Transverse colon (tissue), 4 donors: ENCODE data around the gene ATAT1. TPM values are rescaled to one million over a fixed set of nuclear protein-coding genes. Genes with fewer than 3 reads are reported as not detected.

Source experiments
- DNase-seq: peaks from one replicate; pipeline ENCODE4 v3.0.0-alpha.2; 2019
- H3K27ac ChIP-seq, 4 donors: fragments of 200-600 bp; sonication (generic); 2 replicates each; pipeline ENCODE4 v1.5.1; 2016 to 2018; ENCODE audit warnings: inconsistent platforms in 4 of 4
- H3K27me3 ChIP-seq: fragments of 200-600 bp; sonication (generic); 2 replicates; pipeline ENCODE4 v1.5.1; 2017; ENCODE audit warnings: inconsistent platforms
- H3K36me3 ChIP-seq, 4 donors: fragments of 200-600 bp; sonication (generic); 2 replicates each; pipeline ENCODE4 v1.5.1; 2017 to 2019; ENCODE audit warnings: inconsistent platforms in 4 of 4
- H3K4me1 ChIP-seq, 4 donors: fragments of 200-600 bp; sonication (generic); 2 replicates each; pipeline ENCODE4 v1.5.1; 2017 to 2020; ENCODE audit warnings: inconsistent platforms in 4 of 4
- H3K4me3 ChIP-seq, 4 donors: fragments of 200-600 bp; sonication (generic); 1 replicate in 1 of 4; 2 replicates in 3 of 4; pipeline versions ENCODE4 v1.5.1 to v1.6.1; 2017 to 2019; ENCODE audit warnings: inconsistent platforms in 4 of 4
- H3K9me3 ChIP-seq, 2 donors: fragments of 200-600 bp; sonication (generic); 2 replicates each; pipeline ENCODE4 v1.5.1; 2017 to 2019; ENCODE audit warnings: inconsistent platforms in 2 of 2
- EP300 ChIP-seq: sonication (generic); formaldehyde crosslinking; IDR thresholded peaks from one replicate; pipeline ENCODE4 v1.6.1; 2017; ENCODE audit warnings: antibody characterized with exemption, low read depth
- POLR2A ChIP-seq: fragments of 450-650 bp; IDR thresholded peaks from one replicate; pipeline ENCODE4 v1.6.1; 2016; ENCODE audit warnings: antibody characterized with exemption, mild to moderate bottlenecking, moderate library complexity
- POLR2AphosphoS5 ChIP-seq, 3 donors: sonication (generic); formaldehyde crosslinking; IDR thresholded peaks; one replicate each; pipeline ENCODE4 v1.6.1; 2016; ENCODE audit warnings: antibody characterized with exemption in 3 of 3
- WGBS, 2 donors: methylation state at CpG; one replicate each; pipeline ENCODE4 v1.1.5; 2018; ENCODE audit warnings: low coverage in 1 of 2; 5-methylcytosine and 5-hydroxymethylcytosine counted together
- in situ Hi-C, 4 donors: fragments of 200-750 bp; cut with MboI; loops; one replicate each; pipeline versions ENCODE4 v1.15.0 to v1.15.1; 2017; ENCODE audit warnings: low sequenced_read_pairs in 3 of 4, low pct_ligation_motif_present in 1 of 4, low pct_unique_long_range_greater_than_20kb in 1 of 4
- intact Hi-C: fragments of 100-400 bp; cut with DNase I; formaldehyde crosslinking; loops from one replicate; pipeline ENCODE4 v1.15.1; 2023; ENCODE audit warnings: low total_unique reads
- total RNA-seq, 4 donors: library from RNA; depleted of rRNA; stranded (reverse); fragments of >200 nt; gene quantifications; one replicate each; pipeline ENCODE4 v1.1.0, GENCODE V29; 2016
- TF ChIP-seq, protein P1 (sequence below), 5 experiments: fragments of 200-600 bp in 3 of 5; fragments of 450-650 bp in 2 of 5; sonication (generic) in 3 of 5; IDR thresholded peaks; 1 replicate in 2 of 5; 2 replicates in 3 of 5; pipeline ENCODE4 v1.5.1; 2016 to 2017; ENCODE audit warnings: antibody characterized with exemption in 5 of 5, inconsistent platforms in 3 of 5, mild to moderate bottlenecking in 2 of 5, moderate library complexity in 1 of 5

ATAT1 gene
- total RNA-seq, 4 donors from 2014 or later: 10.6 to 174 (median 22.2) TPM

DNA sequence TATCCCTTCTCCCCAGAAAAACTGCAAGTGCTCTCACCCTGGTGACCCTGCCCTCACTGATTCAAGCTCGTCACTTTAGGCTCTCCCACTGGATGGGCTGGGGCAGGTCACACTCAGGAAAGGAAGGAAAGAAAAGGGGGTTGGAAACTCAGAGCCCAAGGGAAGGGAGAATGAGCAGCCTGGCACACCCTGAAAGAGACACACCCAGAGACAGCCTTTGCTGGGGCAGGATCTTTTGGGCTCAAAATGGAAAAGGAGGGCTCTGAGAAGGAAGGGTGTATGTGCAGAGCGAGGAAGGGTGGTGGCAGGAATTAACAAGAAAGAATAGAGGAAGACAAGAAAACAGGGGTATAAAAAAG lies 57.3 kb downstream of the ATAT1 start:
- WGBS, 2 donors: 20 to 56% methylated on average over 1 to 2 of the region's 2 CpGs
- no peak for DNase-seq
- Histone ChIP-seq H3K27me3 (no peaks in the 10 kb centered on the region), H3K4me1 (peaks cover 0 to 86% (median 43%) of the 10 kb centered on the region in 4 donors), H3K27ac (peak overlapping the region; percentile 93 to 99 (median 96)), H3K4me3 (peak overlapping the region; percentile 63 to 81 (median 68)), H3K36me3 (no peaks in the 10 kb centered on the region), H3K9me3 (no peaks in the 10 kb centered on the region)
- intact Hi-C loops (loop anchor here (5.0 kb wide), 1 partner anchor 128 kb away; no protein-coding TSS in a partner anchor), in situ Hi-C loops (loop anchor here in 2 of 4 donors (5.0 kb wide), 2 partner anchors 33 to 38 kb away; partner anchors contain the start of genes MDC1 (in 1 of the 2) and TUBB (in 1 of the 2))
- no peak for TF ChIP-seq POLR2AphosphoS5 (IDR thresholded peaks at IDR 0.05)
- TF ChIP-seq EP300: no peak
- TF ChIP-seq POLR2A: no peak
- TF ChIP-seq, protein P1, sequence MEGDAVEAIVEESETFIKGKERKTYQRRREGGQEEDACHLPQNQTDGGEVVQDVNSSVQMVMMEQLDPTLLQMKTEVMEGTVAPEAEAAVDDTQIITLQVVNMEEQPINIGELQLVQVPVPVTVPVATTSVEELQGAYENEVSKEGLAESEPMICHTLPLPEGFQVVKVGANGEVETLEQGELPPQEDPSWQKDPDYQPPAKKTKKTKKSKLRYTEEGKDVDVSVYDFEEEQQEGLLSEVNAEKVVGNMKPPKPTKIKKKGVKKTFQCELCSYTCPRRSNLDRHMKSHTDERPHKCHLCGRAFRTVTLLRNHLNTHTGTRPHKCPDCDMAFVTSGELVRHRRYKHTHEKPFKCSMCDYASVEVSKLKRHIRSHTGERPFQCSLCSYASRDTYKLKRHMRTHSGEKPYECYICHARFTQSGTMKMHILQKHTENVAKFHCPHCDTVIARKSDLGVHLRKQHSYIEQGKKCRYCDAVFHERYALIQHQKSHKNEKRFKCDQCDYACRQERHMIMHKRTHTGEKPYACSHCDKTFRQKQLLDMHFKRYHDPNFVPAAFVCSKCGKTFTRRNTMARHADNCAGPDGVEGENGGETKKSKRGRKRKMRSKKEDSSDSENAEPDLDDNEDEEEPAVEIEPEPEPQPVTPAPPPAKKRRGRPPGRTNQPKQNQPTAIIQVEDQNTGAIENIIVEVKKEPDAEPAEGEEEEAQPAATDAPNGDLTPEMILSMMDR (IDR thresholded peaks at IDR 0.05): no peak

DNA sequence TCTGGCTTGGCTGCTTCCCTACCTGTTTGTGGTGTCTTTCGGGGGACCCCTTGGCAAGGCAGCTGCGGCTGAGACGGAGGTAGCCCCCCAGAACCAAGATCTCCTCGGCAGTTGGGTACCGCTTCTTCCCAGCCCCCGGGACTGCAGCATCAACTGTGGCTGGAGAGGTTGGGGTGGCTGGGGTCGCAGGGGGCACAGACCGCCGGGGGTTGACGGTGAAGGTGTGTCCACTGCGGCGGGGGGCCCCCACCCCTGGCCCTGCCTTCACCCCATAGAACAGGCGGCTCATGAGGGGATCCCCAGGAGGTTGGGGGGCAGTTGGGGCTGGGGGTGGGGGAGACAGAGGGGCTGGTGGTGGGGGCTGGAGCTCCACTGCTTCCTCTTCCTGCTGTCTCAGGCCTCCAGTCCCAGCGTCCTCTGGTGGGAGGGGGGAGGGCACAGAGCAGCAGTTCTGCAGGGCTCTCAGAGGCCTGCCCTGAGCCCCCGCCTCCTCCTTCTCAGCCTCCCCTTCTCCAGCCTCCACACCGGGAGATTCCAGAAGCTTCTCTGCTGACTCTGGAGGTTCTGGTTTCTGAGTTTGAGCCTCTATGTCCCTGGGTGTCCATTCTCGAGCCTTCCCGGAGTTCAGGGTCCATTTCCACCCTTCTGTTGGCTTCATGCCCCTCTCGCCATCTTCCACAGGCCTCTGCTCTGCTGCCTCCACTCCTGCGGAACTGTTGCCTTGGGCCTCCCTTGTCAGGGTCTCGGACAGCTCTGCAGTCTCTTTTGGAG lies 57.9 kb downstream of the ATAT1 start:
- H3K4me1 ChIP-seq: peaks cover 0 to 86% (median 38%) of the 10 kb centered on the region in 4 donors
- H3K36me3 ChIP-seq: no peaks in the 10 kb centered on the region
- H3K27me3 ChIP-seq: no peaks in the 10 kb centered on the region
- H3K4me3 ChIP-seq: peak overlapping the region; percentile 63 to 81 (median 68)
- WGBS, 2 donors: 38% methylated on average over 18 of the region's 21 CpGs; no CpG with 5 or more reads in 1 of the 2 donors
- in situ Hi-C loops (loop anchor here in 2 of 4 donors (5.0 kb wide), 2 partner anchors 33 to 38 kb away; partner anchors contain the start of genes MDC1 (in 1 of the 2) and TUBB (in 1 of the 2)), intact Hi-C loops (loop anchor here (5.0 kb wide), 2 partner anchors 67 to 128 kb away; partner anchors contain the start of genes MRPS18B and PPP1R10)
- TF ChIP-seq, protein P1 (IDR thresholded peaks at IDR 0.05): no peak
- no peak for TF ChIP-seq EP300
- TF ChIP-seq POLR2A: no peak
- no peak for TF ChIP-seq POLR2AphosphoS5 (IDR thresholded peaks at IDR 0.05)
- peak; percentile 67 for DNase-seq
- peak overlapping the region; percentile 93 to 99 (median 96) for H3K27ac ChIP-seq
- no peaks in the 10 kb centered on the region for H3K9me3 ChIP-seq

DNA sequence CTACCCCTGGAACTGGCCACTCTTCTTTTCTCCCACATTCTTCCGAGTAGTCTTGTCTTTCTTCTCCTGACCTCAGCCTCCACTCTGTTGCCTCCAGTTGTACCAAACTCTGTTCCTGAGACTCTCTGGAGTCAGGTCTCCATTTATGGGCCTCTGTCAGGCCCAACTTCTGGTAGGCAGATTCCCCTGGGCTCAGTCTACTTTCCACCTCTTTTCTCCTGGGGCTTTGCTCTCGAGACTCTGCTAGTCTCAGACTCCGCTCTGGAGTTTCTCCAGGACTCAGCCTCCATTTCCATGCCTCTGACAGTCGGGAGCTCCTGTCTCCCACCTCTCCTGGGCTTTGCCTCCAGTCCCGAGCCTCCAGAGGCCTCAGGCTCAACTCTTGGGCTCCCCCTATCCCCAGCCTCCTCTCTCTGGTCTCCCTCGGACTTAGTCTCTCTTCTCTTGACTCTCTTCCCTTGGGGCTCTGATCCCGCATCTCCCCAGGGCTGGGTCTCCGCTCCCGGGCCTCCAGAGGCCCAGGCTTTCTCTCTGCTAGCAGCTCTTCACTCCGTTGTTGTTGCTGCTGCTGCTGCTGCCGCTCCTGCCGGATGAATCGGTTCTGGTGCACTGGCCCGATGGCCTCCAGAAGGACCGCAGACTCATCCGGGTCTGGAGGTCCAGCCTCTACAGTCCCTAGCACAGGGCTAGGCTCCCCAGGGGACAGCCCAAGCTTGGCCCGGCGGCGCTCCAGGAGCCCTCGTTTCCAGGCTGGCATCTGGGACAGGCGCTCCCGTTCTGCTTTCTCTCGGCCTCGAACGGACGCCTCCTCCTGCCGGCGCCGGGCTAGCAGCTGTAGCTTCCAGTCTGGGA lies 58.7 kb downstream of the ATAT1 start:
- in situ Hi-C loops: no loop called here
- intact Hi-C loops: loop anchor here (2.0 to 5.0 kb wide), 2 partner anchors 31 to 68 kb away; partner anchors contain the start of genes MDC1, MRPS18B and PPP1R10
- no peaks in the 10 kb centered on the region for H3K27me3 ChIP-seq
- H3K9me3 ChIP-seq: no peaks in the 10 kb centered on the region
- TF ChIP-seq, protein P1 (IDR thresholded peaks at IDR 0.05): peak in 1 of 5 experiments; percentile 4
- TF ChIP-seq POLR2AphosphoS5 (IDR thresholded peaks at IDR 0.05): no peak
- 45% methylated on average over 5 to 29 of the region's 29 CpGs for WGBS, 2 donors
- peak overlapping the region; percentile 93 to 99 (median 96) for H3K27ac ChIP-seq
- H3K4me3 ChIP-seq: peak overlapping the region; percentile 63 to 81 (median 68)
- peak; percentile 36 for DNase-seq
- H3K4me1 ChIP-seq: peaks cover 6 to 86% (median 37%) of the 10 kb centered on the region in 4 donors
- no peaks in the 10 kb centered on the region for H3K36me3 ChIP-seq
